GM19372 (cell line): ENCODE results near the gene ZBTB40.

ENCODE experiments used
- ATAC-seq: cut with Tn5 transposase; IDR thresholded peaks from one replicate; pipeline ENCODE4 v1.9.1; 2021; ENCODE audit warnings: mild to moderate bottlenecking, low read depth, moderate library complexity; ENCODE audit not compliant: unreplicated experiment

ZBTB40 gene

GRCh38 chr1:22547818-22548462 is 96.3 kb downstream of the ZBTB40 start:
- ATAC-seq = no peak

- ATAC-seq = no peak
Measured at GRCh38 chr1:22550021-22550420, 98.4 kb downstream of the ZBTB40 start.

GRCh38 chr1:22551591-22551990 is 99.9 kb downstream of the ZBTB40 start:
- ATAC-seq = no peak

GRCh38 chr1:22552021-22552420 is 100.4 kb downstream of the ZBTB40 start:
- ATAC-seq = no peak

GRCh38 chr1:22553104-22553880 is 101.6 kb downstream of the ZBTB40 start:
- no peak for ATAC-seq

GRCh38 chr1:22553991-22554522 is 102.4 kb downstream of the ZBTB40 start:
- no peak for ATAC-seq

- ATAC-seq = no peak
Measured at GRCh38 chr1:22555371-22555656, 103.7 kb downstream of the ZBTB40 start.

GRCh38 chr1:22556391-22557104 is 104.9 kb downstream of the ZBTB40 start:
- ATAC-seq = no peak

- ATAC-seq = no peak
Measured at GRCh38 chr1:22557341-22557950, 105.8 kb downstream of the ZBTB40 start.

GRCh38 chr1:22562584-22563583 is 111.2 kb downstream of the ZBTB40 start, which contains the start of gene EPHA8:
Gene EPHA8, plus strand, starts transcription at chr1:22563489. Its CDS starts 147 bp downstream, at chr1:22563636.
- no peak for ATAC-seq

GRCh38 chr1:22563671-22564602 is 112.3 kb downstream of the ZBTB40 start:
- no peak for ATAC-seq

GRCh38 chr1:22566161-22566560 is 114.5 kb downstream of the ZBTB40 start:
- ATAC-seq = no peak

- ATAC-seq = no peak
Measured at GRCh38 chr1:22567197-22567596, 115.5 kb downstream of the ZBTB40 start.

- ATAC-seq = no peak
Measured at GRCh38 chr1:22567994-22568393, 116.3 kb downstream of the ZBTB40 start.

GRCh38 chr1:22569269-22569668 is 117.6 kb downstream of the ZBTB40 start:
- no peak for ATAC-seq

GRCh38 chr1:22570140-22570909 is 118.7 kb downstream of the ZBTB40 start:
- ATAC-seq = no peak

- no peak for ATAC-seq
Measured at GRCh38 chr1:22572818-22573217, 121.2 kb downstream of the ZBTB40 start.

GRCh38 chr1:22573237-22573636 is 121.6 kb downstream of the ZBTB40 start:
- no peak for ATAC-seq
